GM21786 (cell line): ENCODE data around the gene CXorf49B.
"Not testable (repeated sequence)": the region's sequence is repeated elsewhere in the genome, so short reads cannot be mapped to it uniquely, and the experiment has no call there.

Experiments used
- ATAC-seq: cut with Tn5 transposase; IDR thresholded peaks from one replicate; pipeline ENCODE4 v1.9.1; 2021; ENCODE audit not compliant: unreplicated experiment

The CXorf49B gene

GRCh38 chrX:71763049-71763448, at the start of gene CXorf49B:
Gene CXorf49B, plus strand, starts transcription at chrX:71763349. Its CDS starts 75 bp downstream, at chrX:71763424.
- not testable (repeated sequence) for ATAC-seq

- ATAC-seq = not testable (repeated sequence)
These were observed 49.1 kb upstream of the CXorf49B start for GRCh38 chrX:71714064-71714463.

- not testable (repeated sequence) for ATAC-seq
These were observed 47.6 kb upstream of the CXorf49B start for GRCh38 chrX:71715551-71715950.

- not testable (repeated sequence) for ATAC-seq
These were observed 46.8 kb upstream of the CXorf49B start for GRCh38 chrX:71716323-71716722.

- ATAC-seq = not testable (repeated sequence)
These were observed 45.0 kb upstream of the CXorf49B start, which contains the start of gene CXorf49 for GRCh38 chrX:71718185-71718584. Gene CXorf49, minus strand, starts transcription at chrX:71718285. Its CDS starts 134 bp downstream, at chrX:71718151.

- ATAC-seq = not testable (repeated sequence)
These were observed 44.0 kb upstream of the CXorf49B start for GRCh38 chrX:71719195-71719594.

- not testable (repeated sequence) for ATAC-seq
These were observed 42.8 kb upstream of the CXorf49B start for GRCh38 chrX:71720289-71720886.

GRCh38 chrX:71760688-71761281, 2.4 kb upstream of the CXorf49B start:
- not testable (repeated sequence) for ATAC-seq

GRCh38 chrX:71764832-71765231, 1.7 kb downstream of the CXorf49B start:
- ATAC-seq = not testable (repeated sequence)

GRCh38 chrX:71765613-71766012, 2.5 kb downstream of the CXorf49B start:
- not testable (repeated sequence) for ATAC-seq

- ATAC-seq = not testable (repeated sequence)
These were observed 4.0 kb downstream of the CXorf49B start for GRCh38 chrX:71767134-71767533.

GRCh38 chrX:71778322-71778721, 15.2 kb downstream of the CXorf49B start:
- peak; percentile 65 for ATAC-seq

GRCh38 chrX:71782225-71782949, 19.2 kb downstream of the CXorf49B start:
- not testable (repeated sequence) for ATAC-seq

GRCh38 chrX:71782950-71783299, 19.8 kb downstream of the CXorf49B start:
- not testable (repeated sequence) for ATAC-seq

- peak; percentile 42 for ATAC-seq
These were observed 20.6 kb downstream of the CXorf49B start for GRCh38 chrX:71783569-71784347.

GRCh38 chrX:71784348-71784983, 21.3 kb downstream of the CXorf49B start:
- ATAC-seq = peak; percentile 68

GRCh38 chrX:71806450-71806849, 43.3 kb downstream of the CXorf49B start:
- ATAC-seq = not testable (repeated sequence)

- ATAC-seq = no peak
These were observed 46.7 kb downstream of the CXorf49B start for GRCh38 chrX:71809886-71810285.

- ATAC-seq = no peak
These were observed 51.2 kb downstream of the CXorf49B start for GRCh38 chrX:71814123-71814912.
